Smooth muscle cell (in vitro differentiated cells): Measurements from ENCODE around the gene TMEM184A. TPM values are rescaled to one million over a fixed set of nuclear protein-coding genes. Genes with fewer than 3 reads are reported as not detected.

Experiments
- DNase-seq: peaks from one replicate; lab custom pipeline; 2025; ENCODE audit not compliant: unreplicated experiment; lab: John Stamatoyannopoulos, UW
- H2AFZ ChIP-seq: fragments of 200-600 bp; sonication (generic); 2 replicates; pipeline ENCODE4 v1.6.0; 2016; ENCODE audit warnings: antibody characterized with exemption, low read depth, mild to moderate bottlenecking
- H3F3A ChIP-seq: fragments of 200-600 bp; sonication (generic); 2 replicates; pipeline ENCODE4 v1.6.0; 2017; ENCODE audit warnings: antibody characterized with exemption, low read depth
- H3K27ac ChIP-seq: fragments of 200-600 bp; sonication (generic); 2 replicates; pipeline ENCODE4 v1.5.1; 2016; ENCODE audit warnings: low read depth, mild to moderate bottlenecking
- H3K27me3 ChIP-seq: fragments of 200-600 bp; sonication (generic); 2 replicates; pipeline ENCODE4 v1.6.1; 2016; ENCODE audit warnings: low read depth, mild to moderate bottlenecking
- H3K36me3 ChIP-seq: fragments of 200-600 bp; sonication (generic); 2 replicates; pipeline ENCODE4 v1.5.1; 2016; ENCODE audit warnings: low read depth
- H3K4me1 ChIP-seq: fragments of 200-600 bp; sonication (generic); 2 replicates; pipeline ENCODE4 v1.5.1; 2016; ENCODE audit warnings: low read depth
- H3K4me2 ChIP-seq: fragments of 200-600 bp; sonication (generic); 2 replicates; pipeline ENCODE4 v1.6.0; 2016; ENCODE audit warnings: mild to moderate bottlenecking
- H3K4me3 ChIP-seq: fragments of 200-600 bp; sonication (generic); 2 replicates; pipeline ENCODE4 v1.5.1; 2016; ENCODE audit warnings: mild to moderate bottlenecking
- H3K79me2 ChIP-seq: fragments of 200-600 bp; sonication (generic); 2 replicates; pipeline ENCODE4 v1.6.0; 2016; ENCODE audit warnings: low read depth, mild to moderate bottlenecking
- H3K9ac ChIP-seq: fragments of 200-600 bp; sonication (generic); 2 replicates; pipeline ENCODE4 v1.6.0; 2016; ENCODE audit warnings: low read depth
- H3K9me3 ChIP-seq: fragments of 200-600 bp; sonication (generic); replicated peaks from 2 replicates; pipeline ENCODE4 v1.5.1; 2016; ENCODE audit warnings: low read depth
- H4K20me1 ChIP-seq: fragments of 200-600 bp; sonication (generic); 2 replicates; pipeline ENCODE4 v1.6.0; 2016; ENCODE audit warnings: low read depth
- CTCF ChIP-seq: fragments of 200-600 bp; sonication (generic); IDR thresholded peaks from 2 replicates; pipeline ENCODE4 v1.5.1; 2017; ENCODE audit warnings: borderline replicate concordance, mild to moderate bottlenecking, antibody characterized with exemption; ENCODE audit not compliant: insufficient read depth, poor library complexity, severe bottlenecking
- WGBS: methylation state at CpG from one replicate; pipeline ENCODE4 v1.1.7; 2016; ENCODE audit warnings: low lambda C conversion rate; 5-methylcytosine and 5-hydroxymethylcytosine counted together
- polyA plus RNA-seq: library from polyadenylated mRNA; unstranded; fragments of >200 nt; fragmentation: Nextera tagmentation; extraction: Ambion mirVana; gene quantifications from 2 replicates; pipeline ENCODE4 v1.2.1, GENCODE V29; 2016
- total RNA-seq: library from RNA; depleted of rRNA; stranded (reverse); fragments of >200 nt; gene quantifications from 2 replicates; pipeline ENCODE4 v1.2.3, GENCODE V29; 2014

The TMEM184A gene
- total and polyA plus RNA-seq, 2 experiments from 2014 or later: 1.6 to 4.8 TPM

GRCh38 chr7:1529383-1530116 lies 26.5 kb downstream of the TMEM184A start:
- Histone ChIP-seq H3K9me3 (no peaks in the 10 kb centered on the region), H3K4me2 (no peak overlapping the region), H3K79me2 (peaks cover 5% of the 10 kb centered on the region), H3K36me3 (no peaks in the 10 kb centered on the region), H3K27me3 (no peaks in the 10 kb centered on the region), H4K20me1 (peaks cover 27% of the 10 kb centered on the region), H3K9ac (no peak overlapping the region), H3K4me1 (no peaks in the 10 kb centered on the region), H3K27ac (no peak overlapping the region), H3F3A (peaks cover 13% of the 10 kb centered on the region), H2AFZ (no peak overlapping the region), H3K4me3 (no peak overlapping the region)
- DNase-seq: no peak
- TF ChIP-seq CTCF: no peak
- 89% methylated on average over 21 of the region's 21 CpGs for WGBS

- peaks cover 2% of the 10 kb centered on the region for H4K20me1 ChIP-seq
These were observed 29.7 kb downstream of the TMEM184A start for GRCh38 chr7:1526271-1526754.

GRCh38 chr7:1525409-1525808 lies 30.6 kb downstream of the TMEM184A start:
- TF ChIP-seq CTCF: no peak
- H3K9me3 ChIP-seq: no peaks in the 10 kb centered on the region
- WGBS: 95% methylated on average over 6 of the region's 6 CpGs
- H3K36me3 ChIP-seq: no peaks in the 10 kb centered on the region
- DNase-seq: no peak
- no peaks in the 10 kb centered on the region for H4K20me1 ChIP-seq
- H3F3A ChIP-seq: no peaks in the 10 kb centered on the region
- H3K79me2 ChIP-seq: no peaks in the 10 kb centered on the region
- no peak overlapping the region for H3K4me3 ChIP-seq
- H3K27ac ChIP-seq: no peak overlapping the region
- H3K9ac ChIP-seq: no peak overlapping the region
- H3K27me3 ChIP-seq: no peaks in the 10 kb centered on the region
- H3K4me1 ChIP-seq: no peaks in the 10 kb centered on the region
- H3K4me2 ChIP-seq: no peak overlapping the region
- no peak overlapping the region for H2AFZ ChIP-seq

More at GRCh38 chr7:1526271-1526754, 29.7 kb downstream of the TMEM184A start:
- DNase-seq: no peak
- Histone ChIP-seq H3K4me1 (no peaks in the 10 kb centered on the region), H3K4me3 (no peak overlapping the region), H3K4me2 (no peak overlapping the region), H3K27me3 (no peaks in the 10 kb centered on the region), H3K9ac (no peak overlapping the region), H3F3A (no peaks in the 10 kb centered on the region), H2AFZ (peak overlapping the region; percentile 16), H3K79me2 (no peaks in the 10 kb centered on the region), H3K36me3 (no peaks in the 10 kb centered on the region), H3K9me3 (no peaks in the 10 kb centered on the region), H3K27ac (no peak overlapping the region)
- 58% methylated on average over 6 of the region's 6 CpGs for WGBS
- TF ChIP-seq CTCF: no peak

- no peaks in the 10 kb centered on the region for H3K27me3 ChIP-seq
- no peak overlapping the region for H3K4me3 ChIP-seq
- TF ChIP-seq CTCF: no peak
- no peaks in the 10 kb centered on the region for H3K36me3 ChIP-seq
- no peak overlapping the region for H3K9ac ChIP-seq
- no peak overlapping the region for H3K27ac ChIP-seq
- DNase-seq: no peak
- H3K79me2 ChIP-seq: no peaks in the 10 kb centered on the region
- 90% methylated on average over 17 of the region's 17 CpGs for WGBS
- H3K9me3 ChIP-seq: no peaks in the 10 kb centered on the region
- no peaks in the 10 kb centered on the region for H4K20me1 ChIP-seq
- no peaks in the 10 kb centered on the region for H3F3A ChIP-seq
- no peak overlapping the region for H2AFZ ChIP-seq
- no peak overlapping the region for H3K4me2 ChIP-seq
- no peaks in the 10 kb centered on the region for H3K4me1 ChIP-seq
These were observed 32.2 kb downstream of the TMEM184A start for GRCh38 chr7:1523844-1524243.
